Measurements from ENCODE around the gene DHX32.
"Not testable (repeated sequence)": the region's sequence is repeated elsewhere in the genome, so short reads cannot be mapped to it uniquely, and the experiment has no call there.

DNA sequence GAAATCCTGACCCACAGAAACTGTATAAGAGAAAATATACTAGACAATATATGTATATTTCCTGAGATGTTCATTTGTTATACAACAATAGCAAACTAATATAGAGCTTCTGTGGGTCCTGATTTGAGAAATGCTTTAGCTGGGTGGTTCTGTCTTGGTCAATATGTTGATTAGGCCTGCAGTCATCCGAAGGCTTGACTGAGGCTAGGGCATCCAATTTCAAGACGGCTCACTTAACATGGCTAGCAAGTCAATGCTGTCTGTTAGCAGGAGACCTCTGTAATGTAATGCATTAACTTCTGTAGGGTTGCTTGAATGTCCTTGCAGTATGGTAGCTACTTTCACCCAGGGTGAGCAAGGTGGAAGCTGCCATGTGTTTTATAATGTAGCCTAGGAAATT lies 27.7 kb upstream of the DHX32 start:
- TF ChIP-seq, protein P1, sequence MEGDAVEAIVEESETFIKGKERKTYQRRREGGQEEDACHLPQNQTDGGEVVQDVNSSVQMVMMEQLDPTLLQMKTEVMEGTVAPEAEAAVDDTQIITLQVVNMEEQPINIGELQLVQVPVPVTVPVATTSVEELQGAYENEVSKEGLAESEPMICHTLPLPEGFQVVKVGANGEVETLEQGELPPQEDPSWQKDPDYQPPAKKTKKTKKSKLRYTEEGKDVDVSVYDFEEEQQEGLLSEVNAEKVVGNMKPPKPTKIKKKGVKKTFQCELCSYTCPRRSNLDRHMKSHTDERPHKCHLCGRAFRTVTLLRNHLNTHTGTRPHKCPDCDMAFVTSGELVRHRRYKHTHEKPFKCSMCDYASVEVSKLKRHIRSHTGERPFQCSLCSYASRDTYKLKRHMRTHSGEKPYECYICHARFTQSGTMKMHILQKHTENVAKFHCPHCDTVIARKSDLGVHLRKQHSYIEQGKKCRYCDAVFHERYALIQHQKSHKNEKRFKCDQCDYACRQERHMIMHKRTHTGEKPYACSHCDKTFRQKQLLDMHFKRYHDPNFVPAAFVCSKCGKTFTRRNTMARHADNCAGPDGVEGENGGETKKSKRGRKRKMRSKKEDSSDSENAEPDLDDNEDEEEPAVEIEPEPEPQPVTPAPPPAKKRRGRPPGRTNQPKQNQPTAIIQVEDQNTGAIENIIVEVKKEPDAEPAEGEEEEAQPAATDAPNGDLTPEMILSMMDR (IDR thresholded peaks at IDR 0.05), result not testable (repeated sequence)
- TF ChIP-seq POLR2A (IDR thresholded peaks at IDR 0.05), result not testable (repeated sequence)
